ENCODE data around the gene ABITRAM.

GRCh38 chr9:108961151-108961550 lies 27.0 kb downstream of the ABITRAM start:
- TF ChIP-seq, protein P1, sequence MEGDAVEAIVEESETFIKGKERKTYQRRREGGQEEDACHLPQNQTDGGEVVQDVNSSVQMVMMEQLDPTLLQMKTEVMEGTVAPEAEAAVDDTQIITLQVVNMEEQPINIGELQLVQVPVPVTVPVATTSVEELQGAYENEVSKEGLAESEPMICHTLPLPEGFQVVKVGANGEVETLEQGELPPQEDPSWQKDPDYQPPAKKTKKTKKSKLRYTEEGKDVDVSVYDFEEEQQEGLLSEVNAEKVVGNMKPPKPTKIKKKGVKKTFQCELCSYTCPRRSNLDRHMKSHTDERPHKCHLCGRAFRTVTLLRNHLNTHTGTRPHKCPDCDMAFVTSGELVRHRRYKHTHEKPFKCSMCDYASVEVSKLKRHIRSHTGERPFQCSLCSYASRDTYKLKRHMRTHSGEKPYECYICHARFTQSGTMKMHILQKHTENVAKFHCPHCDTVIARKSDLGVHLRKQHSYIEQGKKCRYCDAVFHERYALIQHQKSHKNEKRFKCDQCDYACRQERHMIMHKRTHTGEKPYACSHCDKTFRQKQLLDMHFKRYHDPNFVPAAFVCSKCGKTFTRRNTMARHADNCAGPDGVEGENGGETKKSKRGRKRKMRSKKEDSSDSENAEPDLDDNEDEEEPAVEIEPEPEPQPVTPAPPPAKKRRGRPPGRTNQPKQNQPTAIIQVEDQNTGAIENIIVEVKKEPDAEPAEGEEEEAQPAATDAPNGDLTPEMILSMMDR (IDR thresholded peaks at IDR 0.05) = no peak
- no peak for TF ChIP-seq ZFX (IDR thresholded peaks at IDR 0.05; ENCODE audit: borderline replicate concordance)
